GM21786 (cell line): ENCODE data around the gene TINAGL1.
"Not testable (repeated sequence)": the region's sequence is repeated elsewhere in the genome, so short reads cannot be mapped to it uniquely, and the experiment has no call there.

Experiments
- ATAC-seq: cut with Tn5 transposase; IDR thresholded peaks from one replicate; pipeline ENCODE4 v1.9.1; 2021; ENCODE audit not compliant: unreplicated experiment

The TINAGL1 gene

GRCh38 chr1:31583082-31583994 is 7.0 kb downstream of the TINAGL1 start:
- ATAC-seq = no peak

- ATAC-seq = no peak
These were observed 7.9 kb downstream of the TINAGL1 start for GRCh38 chr1:31583995-31584868.

- no peak for ATAC-seq
These were observed 8.8 kb downstream of the TINAGL1 start for GRCh38 chr1:31584869-31585735.

GRCh38 chr1:31585736-31586365 is 9.5 kb downstream of the TINAGL1 start:
- no peak for ATAC-seq

GRCh38 chr1:31586376-31587327 is 10.3 kb downstream of the TINAGL1 start:
- no peak for ATAC-seq

GRCh38 chr1:31587328-31587699 is 11.0 kb downstream of the TINAGL1 start:
- ATAC-seq = not testable (repeated sequence)

- ATAC-seq = no peak
These were observed 11.6 kb downstream of the TINAGL1 start for GRCh38 chr1:31587720-31588423.

- no peak for ATAC-seq
These were observed 12.6 kb downstream of the TINAGL1 start for GRCh38 chr1:31588751-31589515.

- ATAC-seq = no peak
These were observed 15.2 kb downstream of the TINAGL1 start for GRCh38 chr1:31591425-31592093.

- ATAC-seq = no peak
These were observed 15.8 kb downstream of the TINAGL1 start for GRCh38 chr1:31592132-31592531.

- no peak for ATAC-seq
These were observed 16.9 kb downstream of the TINAGL1 start for GRCh38 chr1:31593136-31593665.

- ATAC-seq = no peak
These were observed 17.7 kb downstream of the TINAGL1 start for GRCh38 chr1:31593770-31594632.

GRCh38 chr1:31595836-31596736 is 19.8 kb downstream of the TINAGL1 start:
- ATAC-seq = no peak

GRCh38 chr1:31596737-31597097 is 20.4 kb downstream of the TINAGL1 start:
- no peak for ATAC-seq

GRCh38 chr1:31598980-31599379 is 22.7 kb downstream of the TINAGL1 start:
- ATAC-seq = no peak
